C4-2B (cell line): ENCODE measurements around the gene B3GALT4.
A peak's percentile ranks its signal among the peaks of the same experiment; 100 is the strongest.

ENCODE experiments used
- H3K27ac ChIP-seq: fragments of 450-650 bp; 2 replicates; pipeline ENCODE4 v1.5.1; 2017
- ZFX ChIP-seq: fragments of 450-650 bp; IDR thresholded peaks from 2 replicates; pipeline ENCODE4 v1.6.1; 2017
- TF ChIP-seq, protein P1 (sequence below): fragments of 450-650 bp; conservative IDR thresholded peaks from 2 replicates; pipeline ENCODE4 v1.5.1; 2017; ENCODE audit warnings: mild to moderate bottlenecking

Gene B3GALT4, protein sequence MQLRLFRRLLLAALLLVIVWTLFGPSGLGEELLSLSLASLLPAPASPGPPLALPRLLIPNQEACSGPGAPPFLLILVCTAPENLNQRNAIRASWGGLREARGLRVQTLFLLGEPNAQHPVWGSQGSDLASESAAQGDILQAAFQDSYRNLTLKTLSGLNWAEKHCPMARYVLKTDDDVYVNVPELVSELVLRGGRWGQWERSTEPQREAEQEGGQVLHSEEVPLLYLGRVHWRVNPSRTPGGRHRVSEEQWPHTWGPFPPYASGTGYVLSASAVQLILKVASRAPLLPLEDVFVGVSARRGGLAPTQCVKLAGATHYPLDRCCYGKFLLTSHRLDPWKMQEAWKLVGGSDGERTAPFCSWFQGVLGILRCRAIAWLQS

DNA sequence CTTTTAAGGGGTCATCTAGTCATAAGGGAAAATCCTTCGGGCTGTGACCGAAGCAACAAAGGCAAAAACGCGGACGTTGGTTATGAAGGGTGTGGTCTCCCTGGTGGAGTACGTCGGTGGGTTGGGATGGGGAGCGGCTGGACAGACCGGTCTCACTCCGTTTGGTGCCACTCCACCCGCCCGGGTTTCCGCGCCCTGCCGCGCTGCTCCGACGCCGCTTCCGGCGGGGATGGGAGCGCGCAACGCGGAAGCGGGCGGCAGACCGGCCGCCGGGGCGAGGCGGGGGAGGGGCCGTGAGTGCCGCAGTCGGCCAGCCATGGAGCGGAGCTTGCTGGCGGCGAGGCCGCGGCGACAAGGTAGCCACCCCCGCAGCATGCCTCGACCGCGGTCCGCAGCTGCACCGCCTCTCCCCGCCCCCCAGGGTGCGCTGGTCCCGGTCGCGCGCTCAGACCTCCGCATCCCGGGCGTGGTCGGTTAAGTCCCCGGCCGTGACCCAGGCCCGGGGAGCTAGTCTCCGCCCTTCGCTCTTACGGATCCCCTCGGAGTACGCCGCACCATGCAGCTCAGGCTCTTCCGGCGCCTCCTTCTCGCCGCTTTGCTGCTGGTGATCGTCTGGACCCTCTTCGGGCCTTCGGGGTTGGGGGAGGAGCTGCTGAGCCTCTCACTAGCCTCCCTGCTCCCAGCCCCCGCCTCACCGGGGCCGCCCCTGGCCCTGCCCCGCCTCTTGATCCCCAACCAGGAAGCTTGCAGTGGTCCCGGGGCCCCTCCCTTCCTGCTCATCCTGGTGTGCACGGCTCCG, at the start of gene B3GALT4:
B3GALT4 (plus strand) TSS at position 260 of the 799 bp plus-strand sequence; CDS start at position 557, 297 bp downstream.
- peak within 1 kb of the TSS; percentile 97 for H3K27ac ChIP-seq
- no peak for TF ChIP-seq ZFX
- TF ChIP-seq, protein P1, sequence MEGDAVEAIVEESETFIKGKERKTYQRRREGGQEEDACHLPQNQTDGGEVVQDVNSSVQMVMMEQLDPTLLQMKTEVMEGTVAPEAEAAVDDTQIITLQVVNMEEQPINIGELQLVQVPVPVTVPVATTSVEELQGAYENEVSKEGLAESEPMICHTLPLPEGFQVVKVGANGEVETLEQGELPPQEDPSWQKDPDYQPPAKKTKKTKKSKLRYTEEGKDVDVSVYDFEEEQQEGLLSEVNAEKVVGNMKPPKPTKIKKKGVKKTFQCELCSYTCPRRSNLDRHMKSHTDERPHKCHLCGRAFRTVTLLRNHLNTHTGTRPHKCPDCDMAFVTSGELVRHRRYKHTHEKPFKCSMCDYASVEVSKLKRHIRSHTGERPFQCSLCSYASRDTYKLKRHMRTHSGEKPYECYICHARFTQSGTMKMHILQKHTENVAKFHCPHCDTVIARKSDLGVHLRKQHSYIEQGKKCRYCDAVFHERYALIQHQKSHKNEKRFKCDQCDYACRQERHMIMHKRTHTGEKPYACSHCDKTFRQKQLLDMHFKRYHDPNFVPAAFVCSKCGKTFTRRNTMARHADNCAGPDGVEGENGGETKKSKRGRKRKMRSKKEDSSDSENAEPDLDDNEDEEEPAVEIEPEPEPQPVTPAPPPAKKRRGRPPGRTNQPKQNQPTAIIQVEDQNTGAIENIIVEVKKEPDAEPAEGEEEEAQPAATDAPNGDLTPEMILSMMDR = peak; percentile 43

DNA sequence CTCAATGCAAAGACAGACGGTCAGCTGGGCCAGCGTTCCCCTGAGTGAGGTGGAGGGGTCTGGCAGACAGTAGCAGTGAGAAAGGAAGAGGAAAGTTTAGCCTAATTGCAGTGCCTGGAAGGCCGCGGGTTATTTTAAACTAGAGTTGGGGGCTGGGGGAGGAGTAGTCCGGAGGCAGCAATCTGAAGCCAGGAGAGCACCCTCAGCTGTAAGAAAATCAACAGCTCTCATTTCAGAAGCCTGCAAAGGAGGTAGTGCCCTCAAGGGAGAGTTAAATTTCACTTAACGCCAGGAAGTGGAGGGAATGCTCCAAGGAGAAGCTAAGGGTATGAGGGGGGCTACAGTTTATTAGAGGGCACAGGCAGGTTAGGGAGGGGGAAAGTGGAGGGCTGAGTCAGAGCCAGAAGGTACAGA, 41.7 kb upstream of the B3GALT4 start:
- no peak for TF ChIP-seq ZFX
- TF ChIP-seq, protein P1 = no peak
- H3K27ac ChIP-seq = no peak overlapping the region

DNA sequence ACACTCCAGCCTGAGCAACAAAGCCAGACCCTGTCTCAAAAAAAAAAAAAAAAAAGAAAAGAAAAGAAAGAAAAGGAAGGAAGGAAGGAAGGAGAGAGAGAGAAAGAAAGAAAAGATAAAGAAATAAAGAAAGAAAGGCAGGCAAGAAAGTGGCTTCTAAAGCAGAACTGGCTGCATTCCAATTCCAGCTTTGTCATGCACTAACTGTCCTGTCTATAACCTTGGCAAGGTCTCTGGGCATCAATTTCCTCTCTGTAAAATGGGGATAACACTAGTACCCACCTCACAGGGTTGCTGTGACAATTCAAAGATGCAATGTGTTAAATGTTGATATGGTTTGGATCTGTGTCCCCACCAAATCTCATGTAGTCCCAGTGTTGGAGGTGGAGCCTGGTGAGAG, 40.6 kb upstream of the B3GALT4 start:
- no peak for TF ChIP-seq ZFX
- TF ChIP-seq, protein P1 = no peak
- H3K27ac ChIP-seq = no peak overlapping the region

DNA sequence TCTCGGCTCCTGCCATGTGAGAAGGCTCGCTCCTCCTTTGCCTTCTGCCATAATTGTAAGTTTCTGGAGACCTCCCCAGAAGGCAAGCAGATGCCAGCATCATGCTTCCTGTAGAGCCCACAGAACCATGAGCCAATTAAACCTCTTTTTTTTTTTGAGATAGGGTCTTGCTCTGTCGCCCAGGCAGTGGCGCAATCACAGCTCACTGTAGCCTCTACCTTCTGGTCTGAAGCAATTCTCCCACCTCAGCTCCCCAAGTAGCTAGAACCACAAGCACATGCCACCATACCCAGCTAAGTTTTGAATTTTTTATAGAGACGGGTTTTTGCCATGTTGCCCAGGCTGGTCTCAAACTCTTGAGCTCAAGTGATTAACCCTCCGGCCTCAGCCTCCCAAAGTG, 40.1 kb upstream of the B3GALT4 start:
- H3K27ac ChIP-seq = no peak overlapping the region
- TF ChIP-seq, protein P1 = no peak
- TF ChIP-seq ZFX = no peak

DNA sequence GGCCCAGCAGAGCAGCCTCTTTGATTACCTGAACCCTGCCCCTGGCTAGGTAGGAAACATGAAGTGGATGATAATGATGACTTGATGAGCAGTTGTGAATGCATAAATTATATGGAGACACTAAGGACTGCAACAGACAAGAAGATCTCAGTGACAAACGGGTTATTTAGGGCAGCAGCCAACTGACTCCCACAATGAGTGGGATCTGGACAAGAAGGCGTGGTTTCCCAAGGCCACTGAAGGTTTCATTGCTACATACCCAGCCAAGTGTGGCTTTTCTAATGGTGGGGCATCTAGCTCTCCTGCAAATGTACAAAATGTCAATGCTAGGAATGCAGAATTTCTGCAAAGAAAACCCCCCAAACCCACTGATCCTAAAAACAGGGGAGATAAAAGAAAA, 39.2 kb upstream of the B3GALT4 start:
- TF ChIP-seq, protein P1 = no peak
- TF ChIP-seq ZFX = no peak
- no peak overlapping the region for H3K27ac ChIP-seq

DNA sequence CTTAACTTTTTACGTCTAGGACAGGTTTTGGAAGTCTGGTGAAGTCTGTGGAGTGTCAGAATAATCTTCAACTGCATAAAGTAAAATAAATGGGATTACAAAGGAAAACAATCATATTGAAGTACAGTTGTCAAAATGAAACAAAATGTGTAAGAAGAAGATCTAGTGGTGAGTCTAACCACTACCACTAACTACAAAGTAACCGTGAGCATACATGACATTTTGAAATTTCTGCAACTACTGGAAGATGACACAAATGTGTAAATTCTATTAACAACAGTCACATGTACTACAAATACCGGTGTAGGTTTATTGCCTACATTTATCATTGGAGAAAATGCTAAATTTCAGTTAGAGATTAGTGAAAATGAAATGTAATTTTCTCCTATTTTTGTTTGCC, 35.0 kb upstream of the B3GALT4 start:
- TF ChIP-seq, protein P1 = no peak
- TF ChIP-seq ZFX = no peak
- H3K27ac ChIP-seq = no peak overlapping the region

DNA sequence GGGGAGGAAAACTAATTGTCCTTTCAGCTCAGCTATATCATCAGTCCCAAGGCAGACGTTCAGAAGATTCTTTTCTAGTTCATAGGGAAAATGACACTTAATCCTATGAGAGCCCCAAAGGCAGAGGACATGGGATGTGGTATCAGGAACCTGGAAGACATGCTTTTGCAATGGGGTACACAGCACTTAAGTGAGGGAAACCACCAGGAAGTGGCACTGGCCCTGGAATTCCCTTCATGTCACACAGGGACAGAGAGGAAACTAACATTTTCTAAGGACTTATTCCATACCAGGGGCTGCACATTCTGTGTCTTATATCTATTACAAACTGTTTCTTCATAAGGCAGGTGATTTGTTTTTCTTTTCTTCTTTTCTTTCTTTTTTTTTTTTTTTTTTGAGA, 33.4 kb upstream of the B3GALT4 start:
- H3K27ac ChIP-seq = no peak overlapping the region
- TF ChIP-seq, protein P1 = no peak
- TF ChIP-seq ZFX = no peak
